Vagina (tissue), 2 donors: ENCODE results near the gene PTGDR.

Experiments
- CTCF ChIP-seq, 3 experiments: fragments of 450-650 bp in 2 of 3; fragments of 200-600 bp in 1 of 3; sonication (generic) in 1 of 3; IDR thresholded peaks; one replicate each; pipeline ENCODE4 v1.5.1; 2017 to 2019; ENCODE audit warnings: antibody characterized with exemption in 3 of 3, mild to moderate bottlenecking in 2 of 3, moderate library complexity in 2 of 3
- POLR2A ChIP-seq, 2 donors: fragments of 450-650 bp; IDR thresholded peaks; one replicate each; pipeline ENCODE4 v1.6.1; 2017; ENCODE audit warnings: antibody characterized with exemption in 2 of 2, mild to moderate bottlenecking in 2 of 2, moderate library complexity in 2 of 2
- POLR2AphosphoS5 ChIP-seq, 2 donors: sonication (generic); formaldehyde crosslinking; IDR thresholded peaks; one replicate each; pipeline ENCODE4 v1.9.0; 2017; ENCODE audit warnings: antibody characterized with exemption in 2 of 2, mild to moderate bottlenecking in 2 of 2, low read depth in 1 of 2; ENCODE audit not compliant: insufficient read depth in 1 of 2

GRCh38 chr14:52303236-52303635 lies 35.7 kb downstream of the PTGDR start:
- TF ChIP-seq CTCF (IDR thresholded peaks at IDR 0.05) (no peak), POLR2AphosphoS5 (IDR thresholded peaks at IDR 0.05; ENCODE audit: insufficient read depth in 1 of 2, low read depth in 1 of 2) (no peak), POLR2A (IDR thresholded peaks at IDR 0.05) (no peak)
